IMR-90 (cell line): ENCODE data around the gene KIFC3. TPM values are rescaled to one million over a fixed set of nuclear protein-coding genes. Genes with fewer than 3 reads are reported as not detected.

Source experiments
- ATAC-seq: fragments of 200-7000 bp; cut with Tn5 transposase; 2 replicates; pipeline ENCODE4 v1.9.1; 2020; ENCODE audit warnings: low read depth, mild to moderate bottlenecking, moderate library complexity
- BruUV-seq: library from RNA; stranded (reverse); fragments of 400-500 nt; replicated peaks from 2 replicates; lab custom pipeline; 2021; lab: Mats Ljungman, UMichigan
- CTCF ChIA-PET: fragments of 300-600 bp; formaldehyde crosslinking; extraction: SDS; loops from one replicate; lab custom pipeline; 2021; ENCODE audit warnings: antibody characterized with exemption; lab: Yijun Ruan, JAX
- POLR2A ChIA-PET: fragments of 300-600 bp; sonication (Branson Sonifier 250); formaldehyde crosslinking; loops from one replicate; lab custom pipeline; 2022; ENCODE audit warnings: antibody characterized with exemption; ENCODE audit not compliant: unreplicated experiment; lab: Charles Lee
- DNase-seq: peaks from one replicate; pipeline ENCODE4 v3.0.0; 2013
- H2AFZ ChIP-seq: replicated peaks from 2 replicates; pipeline ENCODE3; 2013; ENCODE audit warnings: low read length, mild to moderate bottlenecking; ENCODE audit not compliant: poor library complexity
- H2AK5ac ChIP-seq: 2 replicates; pipeline ENCODE4 v1.6.1; 2013; ENCODE audit warnings: low read depth, low read length, inconsistent platforms
- H2AK9ac ChIP-seq: replicated peaks from 2 replicates; pipeline ENCODE3; 2013; ENCODE audit warnings: mild to moderate bottlenecking, low read depth, low read length, moderate library complexity; ENCODE audit not compliant: poor library complexity
- H2BK120ac ChIP-seq: 2 replicates; pipeline ENCODE4 v1.6.1; 2013; ENCODE audit warnings: low read depth, low read length, inconsistent platforms
- H2BK15ac ChIP-seq: 3 replicates; pipeline ENCODE4 v1.6.1; 2013; ENCODE audit warnings: low read depth, low read length, inconsistent platforms
- H2BK20ac ChIP-seq: 2 replicates; pipeline ENCODE4 v1.6.1; 2013; ENCODE audit warnings: low read depth, mild to moderate bottlenecking, inconsistent platforms, low read length, moderate library complexity
- H2BK5ac ChIP-seq: 2 replicates; pipeline ENCODE4 v1.6.1; 2013; ENCODE audit warnings: mild to moderate bottlenecking, low read depth, low read length, inconsistent platforms; ENCODE audit not compliant: poor library complexity, severe bottlenecking
- H3K14ac ChIP-seq: replicated peaks from 2 replicates; pipeline ENCODE4 v1.6.1; 2013; ENCODE audit warnings: low read depth, low read length, inconsistent platforms
- H3K18ac ChIP-seq: 2 replicates; pipeline ENCODE4 v1.6.1; 2013; ENCODE audit warnings: low read depth, low read length, control low read depth
- H3K23ac ChIP-seq: 2 replicates; pipeline ENCODE4 v1.6.1; 2013; ENCODE audit warnings: low read depth, low read length, inconsistent platforms
- H3K27ac ChIP-seq: 2 replicates; pipeline ENCODE4 v1.5.1; 2013; ENCODE audit warnings: mild to moderate bottlenecking, control low read depth, low read length; ENCODE audit not compliant: insufficient read depth
- H3K27me3 ChIP-seq: 2 replicates; pipeline ENCODE4 v1.6.1; 2013; ENCODE audit warnings: low read length; ENCODE audit not compliant: control insufficient read depth, insufficient read depth
- H3K36me3 ChIP-seq: 2 replicates; pipeline ENCODE4 v1.6.1; 2013; ENCODE audit warnings: low read length, mixed read lengths; ENCODE audit not compliant: control insufficient read depth, insufficient read depth
- H3K4ac ChIP-seq: 2 replicates; pipeline ENCODE4 v1.6.1; 2013; ENCODE audit warnings: low read depth, low read length, inconsistent platforms
- H3K4me1 ChIP-seq: 2 replicates; pipeline ENCODE4 v1.6.1; 2013; ENCODE audit warnings: low read length, mixed read lengths; ENCODE audit not compliant: control insufficient read depth, insufficient read depth
- H3K4me2 ChIP-seq: 2 replicates; pipeline ENCODE4 v1.6.1; 2013; ENCODE audit warnings: low read depth, mild to moderate bottlenecking, control low read depth, low read length, moderate library complexity
- H3K4me3 ChIP-seq: 2 replicates; pipeline ENCODE4 v1.5.1; 2013; ENCODE audit warnings: low read depth, mild to moderate bottlenecking, control low read depth, low read length, moderate library complexity; ENCODE audit not compliant: insufficient read depth
- H3K56ac ChIP-seq: 2 replicates; pipeline ENCODE4 v1.6.1; 2013; ENCODE audit warnings: low read length, inconsistent platforms; ENCODE audit not compliant: insufficient read depth; ENCODE audit errors: extremely low read depth
- H3K79me1 ChIP-seq, 2 experiments: 2 replicates each; pipeline ENCODE4 v1.6.1; 2013; ENCODE audit warnings: low read length in 2 of 2, inconsistent platforms in 1 of 2, low read depth in 1 of 2
- H3K9ac ChIP-seq: 2 replicates; pipeline ENCODE4 v1.6.1; 2013; ENCODE audit warnings: low read depth, low read length, control low read depth
- H3K9me1 ChIP-seq: 2 replicates; pipeline ENCODE4 v1.6.1; 2013; ENCODE audit warnings: low read length, inconsistent platforms; ENCODE audit not compliant: insufficient read depth
- H3K9me3 ChIP-seq: 2 replicates; pipeline ENCODE4 v1.6.1; 2013; ENCODE audit warnings: low read length; ENCODE audit not compliant: control insufficient read depth, insufficient read depth
- H4K20me1 ChIP-seq: 2 replicates; pipeline ENCODE4 v1.6.1; 2013; ENCODE audit warnings: low read length, inconsistent platforms; ENCODE audit not compliant: insufficient read depth
- H4K5ac ChIP-seq: 2 replicates; pipeline ENCODE4 v1.6.1; 2013; ENCODE audit warnings: mild to moderate bottlenecking, low read depth, low read length, control low read depth
- H4K8ac ChIP-seq, 2 experiments: 2 replicates each; pipeline ENCODE4 v1.6.1; 2013; ENCODE audit warnings: low read depth in 2 of 2, low read length in 2 of 2, control low read depth in 1 of 2, inconsistent platforms in 1 of 2
- H4K91ac ChIP-seq: 2 replicates; pipeline ENCODE4 v1.6.1; 2013; ENCODE audit warnings: low read depth, low read length, inconsistent platforms; ENCODE audit not compliant: insufficient read depth
- BHLHE40 ChIP-seq: fragments of 150-350 bp; IDR thresholded peaks from 2 replicates; pipeline ENCODE4 v1.6.1; 2016; ENCODE audit warnings: mild to moderate bottlenecking, low read depth, low read length
- CEBPB ChIP-seq: IDR thresholded peaks from 2 replicates; pipeline ENCODE4 v1.6.1; 2012; ENCODE audit warnings: low read depth, low read length, improper control_type of control experiment
- CHD1 ChIP-seq: IDR thresholded peaks from 2 replicates; pipeline ENCODE4 v1.6.1; 2012; ENCODE audit warnings: low read depth, low read length, improper control_type of control experiment
- CTCF ChIP-seq: conservative IDR thresholded peaks from 2 replicates; pipeline ENCODE4 v1.5.1; 2012; ENCODE audit warnings: mild to moderate bottlenecking, low read depth, low read length, improper control_type of control experiment
- ELK1 ChIP-seq: fragments of 150-350 bp; IDR thresholded peaks from 2 replicates; pipeline ENCODE4 v1.6.1; 2016; ENCODE audit warnings: low read depth, mild to moderate bottlenecking, low read length, moderate library complexity, borderline replicate concordance
- FOS ChIP-seq: fragments of 150-350 bp; IDR thresholded peaks from 2 replicates; pipeline ENCODE4 v1.6.1; 2016; ENCODE audit warnings: low read depth, low read length
- MAFK ChIP-seq: IDR thresholded peaks from 2 replicates; pipeline ENCODE4 v1.6.1; 2012; ENCODE audit warnings: low read depth, low read length, improper control_type of control experiment
- MAZ ChIP-seq: IDR thresholded peaks from 2 replicates; pipeline ENCODE4 v1.6.1; 2012; ENCODE audit warnings: low read depth, mild to moderate bottlenecking, low read length, improper control_type of control experiment, moderate library complexity, borderline replicate concordance
- MXI1 ChIP-seq: IDR thresholded peaks from 2 replicates; pipeline ENCODE4 v1.6.1; 2012; ENCODE audit warnings: low read depth, mild to moderate bottlenecking, low read length, moderate library complexity, borderline replicate concordance
- NFE2L2 ChIP-seq: fragments of 150-350 bp; IDR thresholded peaks from 2 replicates; pipeline ENCODE4 v1.6.1; 2016; ENCODE audit warnings: low read depth, mild to moderate bottlenecking, low read length
- POLR2A ChIP-seq: IDR thresholded peaks from 2 replicates; pipeline ENCODE4 v1.6.1; 2012; ENCODE audit warnings: mild to moderate bottlenecking, low read depth, low read length
- RAD21 ChIP-seq: IDR thresholded peaks from 2 replicates; pipeline ENCODE4 v1.6.1; 2012; ENCODE audit warnings: low read length, improper control_type of control experiment
- RCOR1 ChIP-seq: IDR thresholded peaks from 2 replicates; pipeline ENCODE4 v1.6.1; 2012; ENCODE audit warnings: mild to moderate bottlenecking, low read length, improper control_type of control experiment; ENCODE audit not compliant: insufficient replicate concordance
- RFX5 ChIP-seq: IDR thresholded peaks from 2 replicates; pipeline ENCODE4 v1.8.0; 2012; ENCODE audit warnings: low read depth, mild to moderate bottlenecking, low read length, moderate library complexity
- SMC3 ChIP-seq: fragments of 150-350 bp; IDR thresholded peaks from 2 replicates; pipeline ENCODE4 v1.6.1; 2016; ENCODE audit warnings: low read depth, mild to moderate bottlenecking, antibody characterized with exemption, low read length, moderate library complexity
- USF2 ChIP-seq: fragments of 150-350 bp; IDR thresholded peaks from 2 replicates; pipeline ENCODE4 v1.6.1; 2017; ENCODE audit warnings: mild to moderate bottlenecking, antibody characterized with exemption, low read length, low read depth
- WGBS, 2 experiments: methylation state at CpG; one replicate each; pipeline versions ENCODE4 v1.1.5 to v1.1.7; 2013; ENCODE audit warnings: missing lambda C conversion rate in 2 of 2; ENCODE audit not compliant: insufficient read length in 1 of 2; ENCODE audit errors: extremely low coverage in 2 of 2; 5-methylcytosine and 5-hydroxymethylcytosine counted together
- dilution Hi-C: fragments of 300-500 bp; cut with HindIII; formaldehyde crosslinking; loops from one replicate; pipeline ENCODE4 v1.14.3; 2018; ENCODE audit warnings: low sequenced_read_pairs; ENCODE audit not compliant: unreplicated experiment
- in situ Hi-C: fragments of 300-500 bp; cut with MboI; formaldehyde crosslinking; loops from 3 replicates; pipeline ENCODE4 v1.14.3; 2019; ENCODE audit warnings: low sequenced_read_pairs, inconsistent platforms, mixed read lengths
- intact Hi-C: fragments of 100-400 bp; cut with micrococcal nuclease; formaldehyde crosslinking; loops from 2 replicates; pipeline ENCODE4 v1.10.0; 2022
- polyA plus RNA-seq, 3 experiments: library from polyadenylated mRNA; depleted of rRNA; stranded (reverse); fragments of >200 nt; gene quantifications; 2 replicates each; pipeline ENCODE4 v1.2.3, GENCODE V29; 2012; ENCODE audit warnings: low replicate concordance in 1 of 3
- total RNA-seq: library from RNA; depleted of rRNA; stranded (reverse); fragments of >200 nt; gene quantifications from 2 replicates; pipeline ENCODE4 v1.2.3, GENCODE V29; 2012

Gene KIFC3
- total and polyA plus RNA-seq, 2 of the 4 experiments (the other 2 are of a cell fraction), result 48.6 to 62.5 TPM

- in situ Hi-C loops, result no loop called here
- ATAC-seq, result no peak
These were observed 23.2 kb upstream of the KIFC3 start for GRCh38 chr16:57825298-57826044.

More at GRCh38 chr16:57825298-57826044, 23.2 kb upstream of the KIFC3 start:
- no peak overlapping the region for H2AK5ac ChIP-seq
- no peak overlapping the region for H3K56ac ChIP-seq
- no peak overlapping the region for H3K23ac ChIP-seq
- H3K27ac ChIP-seq, result no peak overlapping the region
- no peak for DNase-seq
- CTCF ChIA-PET, result no interaction called here
- H2BK5ac ChIP-seq, result no peak overlapping the region
- no peak overlapping the region for H3K4ac ChIP-seq
- H3K27me3 ChIP-seq, result peaks cover 35% of the 10 kb centered on the region
- dilution Hi-C loops (no loop called here), intact Hi-C loops (no loop called here)
- H4K91ac ChIP-seq, result no peak overlapping the region
- H3K14ac ChIP-seq, result no peak overlapping the region
- H2AK9ac ChIP-seq, result peak overlapping the region; percentile 48
- no peaks in the 10 kb centered on the region; the same call in 1 of the 2 replicates for H3K4me1 ChIP-seq
- no peak overlapping the region for H2BK20ac ChIP-seq
- H3K9ac ChIP-seq, result no peak overlapping the region
- no peak overlapping the region for H4K8ac ChIP-seq
- no TSS peak for BruUV-seq
- H4K20me1 ChIP-seq, result no peaks in the 10 kb centered on the region
- no peaks in the 10 kb centered on the region for H3K9me3 ChIP-seq
- H3K4me3 ChIP-seq, result no peak overlapping the region
- H2AFZ ChIP-seq, result peak overlapping the region; percentile 38
- TF ChIP-seq MAZ (no peak), RAD21 (no peak), ELK1 (no peak), RCOR1 (no peak), CTCF (no peak), POLR2A (no peak), MXI1 (no peak), USF2 (no peak), NFE2L2 (no peak), BHLHE40 (no peak), SMC3 (no peak), RFX5 (no peak), CHD1 (no peak), FOS (no peak), CEBPB (no peak), MAFK (no peak)
- POLR2A ChIA-PET, result no interaction called here
- H3K4me2 ChIP-seq, result no peak overlapping the region
- H3K36me3 ChIP-seq, result no peaks in the 10 kb centered on the region
- WGBS, 2 experiments, result no CpG with 5 or more reads among the region's 6 CpGs
- H2BK120ac ChIP-seq, result no peak overlapping the region
- H2BK15ac ChIP-seq, result no peak overlapping the region
- peaks cover 11% of the 10 kb centered on the region; the same call in 1 of the 2 replicates for H3K9me1 ChIP-seq
- H4K5ac ChIP-seq, result no peak overlapping the region
- H3K79me1 ChIP-seq, result no peaks in the 10 kb centered on the region
- no peak overlapping the region for H3K18ac ChIP-seq
